ENCODE data around the gene ATRNL1.
"Not testable (repeated sequence)": the region's sequence is repeated elsewhere in the genome, so short reads cannot be mapped to it uniquely, and the experiment has no call there.

The ATRNL1 gene

DNA sequence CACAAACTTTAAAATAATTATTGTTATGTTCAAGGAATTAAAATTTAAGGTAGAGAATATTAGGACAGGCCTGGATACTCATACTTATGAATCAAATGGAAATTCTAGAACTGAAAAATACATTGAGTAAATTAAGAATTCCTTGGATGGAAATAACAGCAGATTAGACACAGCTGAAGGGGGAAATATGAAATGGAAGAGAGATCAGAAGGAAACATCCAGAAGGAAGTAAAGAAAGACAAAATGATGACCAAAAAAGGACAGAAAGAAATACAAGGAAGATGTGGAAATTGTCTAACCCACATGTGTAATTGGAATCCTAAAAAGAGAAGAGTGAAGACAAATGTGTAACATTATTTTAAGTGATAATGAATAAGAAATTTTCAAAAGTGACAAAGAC, 128.9 kb downstream of the ATRNL1 start:
- Histone ChIP-seq H3K4me2 (ENCODE audit: low read length) (no peak overlapping the region), H3K27me3 (ENCODE audit: low read depth, low read length) (no peaks in the 10 kb centered on the region), H2AFZ (ENCODE audit: low read depth, low read length) (no peak overlapping the region), H3K79me2 (ENCODE audit: low read length) (no peaks in the 10 kb centered on the region), H4K20me1 (ENCODE audit: insufficient read depth, low read length) (no peaks in the 10 kb centered on the region), H3K9ac (ENCODE audit: low read length) (no peak overlapping the region), H3K4me3 (ENCODE audit: low read length) (no peak overlapping the region), H3K27ac (ENCODE audit: low read length) (no peak overlapping the region), H3K36me3 (replicated peaks; ENCODE audit: low read depth, low read length) (no peaks in the 10 kb centered on the region), H3K4me1 (ENCODE audit: low read length) (no peaks in the 10 kb centered on the region), H3K9me3 (ENCODE audit: insufficient read depth, low read length) (no peaks in the 10 kb centered on the region)
- TF ChIP-seq, protein P1, sequence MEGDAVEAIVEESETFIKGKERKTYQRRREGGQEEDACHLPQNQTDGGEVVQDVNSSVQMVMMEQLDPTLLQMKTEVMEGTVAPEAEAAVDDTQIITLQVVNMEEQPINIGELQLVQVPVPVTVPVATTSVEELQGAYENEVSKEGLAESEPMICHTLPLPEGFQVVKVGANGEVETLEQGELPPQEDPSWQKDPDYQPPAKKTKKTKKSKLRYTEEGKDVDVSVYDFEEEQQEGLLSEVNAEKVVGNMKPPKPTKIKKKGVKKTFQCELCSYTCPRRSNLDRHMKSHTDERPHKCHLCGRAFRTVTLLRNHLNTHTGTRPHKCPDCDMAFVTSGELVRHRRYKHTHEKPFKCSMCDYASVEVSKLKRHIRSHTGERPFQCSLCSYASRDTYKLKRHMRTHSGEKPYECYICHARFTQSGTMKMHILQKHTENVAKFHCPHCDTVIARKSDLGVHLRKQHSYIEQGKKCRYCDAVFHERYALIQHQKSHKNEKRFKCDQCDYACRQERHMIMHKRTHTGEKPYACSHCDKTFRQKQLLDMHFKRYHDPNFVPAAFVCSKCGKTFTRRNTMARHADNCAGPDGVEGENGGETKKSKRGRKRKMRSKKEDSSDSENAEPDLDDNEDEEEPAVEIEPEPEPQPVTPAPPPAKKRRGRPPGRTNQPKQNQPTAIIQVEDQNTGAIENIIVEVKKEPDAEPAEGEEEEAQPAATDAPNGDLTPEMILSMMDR (IDR thresholded peaks at IDR 0.05; ENCODE audit: low read depth, low read length), result no peak
- no peak for TF ChIP-seq EZH2phosphoT487 (IDR thresholded peaks at IDR 0.05; ENCODE audit: low read depth)

DNA sequence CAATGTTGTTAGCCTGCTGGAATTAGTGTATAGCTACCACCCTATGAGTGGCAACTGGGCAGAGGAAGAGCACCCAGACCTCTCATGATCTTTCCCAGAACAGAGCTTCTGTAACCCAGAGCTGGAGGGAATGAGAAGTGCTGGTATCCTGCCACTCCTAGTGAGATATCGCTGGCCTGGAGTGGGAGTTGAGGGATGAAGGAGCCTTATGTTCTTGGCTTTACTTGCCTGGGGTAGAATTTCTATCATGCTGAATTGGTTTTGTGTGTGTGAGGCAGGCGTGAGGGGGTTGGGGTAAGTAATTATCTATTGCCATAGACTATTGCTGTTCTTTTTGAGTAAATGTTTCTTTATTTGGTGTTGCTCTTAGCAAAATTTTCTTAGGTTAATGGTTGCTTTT, 146.6 kb downstream of the ATRNL1 start:
- Histone ChIP-seq H3K9me3 (ENCODE audit: insufficient read depth, low read length) (no peaks in the 10 kb centered on the region), H3K79me2 (ENCODE audit: low read length) (no peaks in the 10 kb centered on the region), H3K27ac (ENCODE audit: low read length) (no peak overlapping the region), H2AFZ (ENCODE audit: low read depth, low read length) (no peak overlapping the region), H3K4me3 (ENCODE audit: low read length) (no peak overlapping the region), H3K36me3 (replicated peaks; ENCODE audit: low read depth, low read length) (no peaks in the 10 kb centered on the region), H3K4me2 (ENCODE audit: low read length) (no peak overlapping the region), H3K27me3 (ENCODE audit: low read depth, low read length) (no peaks in the 10 kb centered on the region), H3K4me1 (ENCODE audit: low read length) (no peaks in the 10 kb centered on the region), H3K9ac (ENCODE audit: low read length) (no peak overlapping the region), H4K20me1 (ENCODE audit: insufficient read depth, low read length) (no peaks in the 10 kb centered on the region)
- TF ChIP-seq, protein P1 (IDR thresholded peaks at IDR 0.05; ENCODE audit: low read depth, low read length), result no peak
- no peak for TF ChIP-seq EZH2phosphoT487 (IDR thresholded peaks at IDR 0.05; ENCODE audit: low read depth)

DNA sequence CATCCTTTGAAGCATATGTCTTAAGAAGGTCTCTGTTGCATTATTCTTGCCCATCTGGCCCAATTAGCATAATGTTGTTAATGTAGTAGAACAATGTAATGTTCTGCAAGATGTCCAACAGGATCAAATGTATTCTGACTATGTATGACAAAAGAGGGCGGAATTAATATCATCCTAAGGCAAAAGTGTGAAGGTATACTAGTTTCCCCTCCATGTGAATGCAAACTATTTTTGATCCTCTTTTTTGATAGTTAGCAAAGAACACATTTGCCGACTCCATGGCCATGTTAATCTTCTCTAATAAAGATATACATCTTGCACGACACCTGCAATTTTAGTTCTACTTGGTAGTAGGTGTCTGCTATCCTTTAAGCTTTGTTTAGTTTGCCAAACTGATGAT, 157.6 kb downstream of the ATRNL1 start:
- Histone ChIP-seq H3K4me1 (ENCODE audit: low read length) (no peaks in the 10 kb centered on the region), H3K4me3 (ENCODE audit: low read length) (no peak overlapping the region), H3K79me2 (ENCODE audit: low read length) (no peaks in the 10 kb centered on the region), H2AFZ (ENCODE audit: low read depth, low read length) (no peak overlapping the region), H3K27ac (ENCODE audit: low read length) (no peak overlapping the region), H3K9ac (ENCODE audit: low read length) (no peak overlapping the region), H3K27me3 (ENCODE audit: low read depth, low read length) (no peaks in the 10 kb centered on the region), H3K4me2 (ENCODE audit: low read length) (no peak overlapping the region), H4K20me1 (ENCODE audit: insufficient read depth, low read length) (no peaks in the 10 kb centered on the region), H3K9me3 (ENCODE audit: insufficient read depth, low read length) (no peaks in the 10 kb centered on the region), H3K36me3 (replicated peaks; ENCODE audit: low read depth, low read length) (no peaks in the 10 kb centered on the region)
- TF ChIP-seq, protein P1 (IDR thresholded peaks at IDR 0.05; ENCODE audit: low read depth, low read length), result no peak
- no peak for TF ChIP-seq EZH2phosphoT487 (IDR thresholded peaks at IDR 0.05; ENCODE audit: low read depth)

DNA sequence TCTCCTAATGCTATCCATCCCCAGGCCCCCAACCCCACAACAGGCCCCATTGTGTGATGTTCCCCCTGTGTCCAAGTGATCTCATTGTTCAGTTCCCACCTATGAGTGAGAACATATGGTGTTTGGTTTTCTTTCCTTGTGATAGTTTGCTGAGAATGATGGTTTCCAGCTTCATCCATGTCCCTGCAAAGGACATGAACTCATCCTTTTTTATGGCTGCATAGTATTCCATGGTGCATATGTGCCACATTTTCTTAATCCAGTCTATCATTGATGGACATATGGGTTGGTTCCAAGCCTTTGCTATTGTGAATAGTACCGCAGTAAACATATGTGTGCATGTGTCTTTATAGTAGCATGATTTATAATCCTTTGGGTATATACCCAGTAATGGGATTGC, 160.6 kb downstream of the ATRNL1 start:
- not testable (repeated sequence) for H3K27ac ChIP-seq (ENCODE audit: low read length); H2AFZ ChIP-seq (ENCODE audit: low read depth, low read length); H3K9me3 ChIP-seq (ENCODE audit: insufficient read depth, low read length); H3K4me1 ChIP-seq (ENCODE audit: low read length); H3K4me2 ChIP-seq (ENCODE audit: low read length); H4K20me1 ChIP-seq (ENCODE audit: insufficient read depth, low read length); H3K4me3 ChIP-seq (ENCODE audit: low read length); H3K27me3 ChIP-seq (ENCODE audit: low read depth, low read length); H3K9ac ChIP-seq (ENCODE audit: low read length); H3K79me2 ChIP-seq (ENCODE audit: low read length); H3K36me3 ChIP-seq (replicated peaks; ENCODE audit: low read depth, low read length)

DNA sequence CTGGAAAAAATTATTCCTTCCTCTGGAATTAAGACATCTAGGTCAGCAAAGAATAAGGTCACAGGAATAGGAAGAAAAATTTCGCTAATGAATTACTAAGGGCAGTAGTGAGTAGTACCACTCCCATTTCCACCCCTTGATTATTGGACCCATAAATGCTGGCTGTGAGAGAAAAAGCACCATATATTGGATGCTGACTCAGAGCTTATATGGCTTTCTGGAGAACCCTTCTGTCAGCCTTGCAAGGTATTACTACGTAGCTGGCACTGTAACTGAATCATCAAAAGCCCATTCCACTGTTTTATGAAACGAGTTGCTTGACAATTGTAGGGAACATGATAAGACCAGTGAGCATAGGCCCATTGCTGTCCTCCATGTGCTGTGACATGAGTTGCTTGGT, 179.3 kb downstream of the ATRNL1 start:
- Histone ChIP-seq H2AFZ (ENCODE audit: low read depth, low read length) (no peak overlapping the region), H3K27ac (ENCODE audit: low read length) (no peak overlapping the region), H3K4me2 (ENCODE audit: low read length) (no peak overlapping the region), H3K4me1 (ENCODE audit: low read length) (no peaks in the 10 kb centered on the region), H4K20me1 (ENCODE audit: insufficient read depth, low read length) (no peaks in the 10 kb centered on the region), H3K9me3 (ENCODE audit: insufficient read depth, low read length) (no peaks in the 10 kb centered on the region), H3K4me3 (ENCODE audit: low read length) (no peak overlapping the region), H3K36me3 (replicated peaks; ENCODE audit: low read depth, low read length) (no peaks in the 10 kb centered on the region), H3K79me2 (ENCODE audit: low read length) (no peaks in the 10 kb centered on the region), H3K9ac (ENCODE audit: low read length) (no peak overlapping the region), H3K27me3 (ENCODE audit: low read depth, low read length) (no peaks in the 10 kb centered on the region)
- TF ChIP-seq, protein P1 (IDR thresholded peaks at IDR 0.05; ENCODE audit: low read depth, low read length), result no peak
- TF ChIP-seq EZH2phosphoT487 (IDR thresholded peaks at IDR 0.05; ENCODE audit: low read depth), result no peak
